ENCODE data around the gene EP400.

DNA sequence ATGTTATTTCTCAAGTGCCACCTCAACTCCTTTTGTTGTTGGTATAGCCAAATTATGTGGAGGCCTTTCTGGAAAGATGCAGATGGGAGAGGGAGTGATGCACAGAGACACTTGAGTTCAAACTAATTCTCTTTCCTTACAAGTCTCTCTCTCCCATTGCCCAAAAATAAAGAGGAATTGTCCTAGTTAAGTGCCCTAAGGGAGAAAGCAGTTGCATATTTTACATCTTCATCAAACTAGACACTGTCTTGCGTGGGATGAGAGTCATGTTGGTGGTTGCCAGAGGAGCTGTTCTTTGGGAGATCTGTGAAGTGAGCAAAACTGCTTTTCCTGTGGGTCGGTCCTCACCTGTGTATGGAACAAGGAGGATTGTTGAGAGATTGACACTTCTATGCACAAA lies 72.2 kb downstream of the EP400 start:
- TF ChIP-seq, protein P1, sequence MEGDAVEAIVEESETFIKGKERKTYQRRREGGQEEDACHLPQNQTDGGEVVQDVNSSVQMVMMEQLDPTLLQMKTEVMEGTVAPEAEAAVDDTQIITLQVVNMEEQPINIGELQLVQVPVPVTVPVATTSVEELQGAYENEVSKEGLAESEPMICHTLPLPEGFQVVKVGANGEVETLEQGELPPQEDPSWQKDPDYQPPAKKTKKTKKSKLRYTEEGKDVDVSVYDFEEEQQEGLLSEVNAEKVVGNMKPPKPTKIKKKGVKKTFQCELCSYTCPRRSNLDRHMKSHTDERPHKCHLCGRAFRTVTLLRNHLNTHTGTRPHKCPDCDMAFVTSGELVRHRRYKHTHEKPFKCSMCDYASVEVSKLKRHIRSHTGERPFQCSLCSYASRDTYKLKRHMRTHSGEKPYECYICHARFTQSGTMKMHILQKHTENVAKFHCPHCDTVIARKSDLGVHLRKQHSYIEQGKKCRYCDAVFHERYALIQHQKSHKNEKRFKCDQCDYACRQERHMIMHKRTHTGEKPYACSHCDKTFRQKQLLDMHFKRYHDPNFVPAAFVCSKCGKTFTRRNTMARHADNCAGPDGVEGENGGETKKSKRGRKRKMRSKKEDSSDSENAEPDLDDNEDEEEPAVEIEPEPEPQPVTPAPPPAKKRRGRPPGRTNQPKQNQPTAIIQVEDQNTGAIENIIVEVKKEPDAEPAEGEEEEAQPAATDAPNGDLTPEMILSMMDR (IDR thresholded peaks at IDR 0.05; ENCODE audit: control extremely low read depth in 1 of 3, insufficient read depth in 1 of 3, low read depth in 1 of 3, low read length in 3 of 3), result no peak
- TF ChIP-seq SIN3A (conservative IDR thresholded peaks at IDR 0.05 in 1 of 2, IDR thresholded peaks at IDR 0.05 in 1 of 2; ENCODE audit: low read depth in 1 of 2, low read length in 2 of 2) (no peak), KDM5A (IDR thresholded peaks at IDR 0.05; ENCODE audit: low read length) (no peak), EGR1 (IDR thresholded peaks at IDR 0.05; ENCODE audit: borderline replicate concordance, low read depth, low read length) (no peak), TAF1 (IDR thresholded peaks at IDR 0.05; ENCODE audit: low read depth, low read length) (no peak)

All from H1 (cell line).